ENCODE data around the gene MRPL20.

Gene MRPL20

GRCh38 chr1:1360506-1361169 lies 46.5 kb downstream of the MRPL20 start:
- DNase-seq (ENCODE audit: low read depth) = peak; percentile 87

DNA sequence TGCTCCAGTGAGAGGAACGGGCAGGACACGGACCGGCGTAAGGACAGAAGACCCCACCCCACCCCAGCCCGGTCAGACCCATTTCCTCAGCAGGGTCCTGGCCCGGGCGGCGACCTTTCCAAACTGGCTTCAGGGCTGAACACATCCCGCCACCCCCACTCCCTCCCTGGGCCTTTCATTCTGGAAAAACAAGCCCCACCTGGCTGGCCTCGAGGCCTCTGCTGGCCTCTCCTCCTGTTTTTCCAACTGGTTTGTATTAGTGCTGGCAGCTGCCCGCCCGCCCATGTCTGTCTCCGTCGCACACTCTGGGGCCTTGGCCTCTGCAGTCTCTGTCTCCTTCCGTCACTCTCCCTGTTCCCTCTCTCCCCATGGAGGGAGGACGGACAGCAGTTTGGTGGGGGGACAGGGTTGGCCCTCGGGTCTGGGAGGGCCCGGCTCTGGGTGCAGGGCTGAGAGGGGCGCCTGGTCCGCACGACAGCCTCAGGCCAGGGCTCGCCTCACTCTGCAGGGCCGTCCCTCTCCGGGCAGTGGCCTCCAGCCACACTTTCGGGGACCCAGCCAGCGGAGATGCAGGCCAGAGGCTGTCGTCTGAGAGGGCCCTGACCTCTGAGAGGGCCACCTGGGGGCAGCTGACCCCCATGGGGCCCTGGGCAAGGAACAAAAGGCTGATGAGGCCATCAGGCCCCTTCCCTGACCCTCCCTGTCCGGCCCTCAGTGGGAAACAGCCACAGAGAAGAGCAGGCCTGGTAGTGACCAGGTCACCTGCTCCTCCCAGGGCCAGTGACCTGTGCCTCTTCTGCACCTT lies 47.2 kb downstream of the MRPL20 start:
- DNase-seq (ENCODE audit: low read depth) = no peak

GRCh38 chr1:1359308-1359663 lies 47.8 kb downstream of the MRPL20 start:
- DNase-seq (ENCODE audit: low read depth) = no peak

- DNase-seq (ENCODE audit: low read depth) = no peak
Measured at GRCh38 chr1:1358433-1359271, 48.4 kb downstream of the MRPL20 start, which contains the start of gene MXRA8. MXRA8 (minus strand) TSS chr1:1358555; CDS start chr1:1358504, 51 bp downstream.

- DNase-seq (ENCODE audit: low read depth) = no peak
Measured at GRCh38 chr1:1357871-1358432, 49.1 kb downstream of the MRPL20 start.

- no peak for DNase-seq (ENCODE audit: low read depth)
Measured at GRCh38 chr1:1356796-1357401, 50.2 kb downstream of the MRPL20 start.

- no peak for DNase-seq (ENCODE audit: low read depth)
Measured at GRCh38 chr1:1356166-1356795, 50.8 kb downstream of the MRPL20 start.

- DNase-seq (ENCODE audit: low read depth) = no peak
Measured at GRCh38 chr1:1355416-1355815, 51.7 kb downstream of the MRPL20 start.

- no peak for DNase-seq (ENCODE audit: low read depth)
Measured at GRCh38 chr1:1354271-1355247, 52.5 kb downstream of the MRPL20 start.

DNA sequence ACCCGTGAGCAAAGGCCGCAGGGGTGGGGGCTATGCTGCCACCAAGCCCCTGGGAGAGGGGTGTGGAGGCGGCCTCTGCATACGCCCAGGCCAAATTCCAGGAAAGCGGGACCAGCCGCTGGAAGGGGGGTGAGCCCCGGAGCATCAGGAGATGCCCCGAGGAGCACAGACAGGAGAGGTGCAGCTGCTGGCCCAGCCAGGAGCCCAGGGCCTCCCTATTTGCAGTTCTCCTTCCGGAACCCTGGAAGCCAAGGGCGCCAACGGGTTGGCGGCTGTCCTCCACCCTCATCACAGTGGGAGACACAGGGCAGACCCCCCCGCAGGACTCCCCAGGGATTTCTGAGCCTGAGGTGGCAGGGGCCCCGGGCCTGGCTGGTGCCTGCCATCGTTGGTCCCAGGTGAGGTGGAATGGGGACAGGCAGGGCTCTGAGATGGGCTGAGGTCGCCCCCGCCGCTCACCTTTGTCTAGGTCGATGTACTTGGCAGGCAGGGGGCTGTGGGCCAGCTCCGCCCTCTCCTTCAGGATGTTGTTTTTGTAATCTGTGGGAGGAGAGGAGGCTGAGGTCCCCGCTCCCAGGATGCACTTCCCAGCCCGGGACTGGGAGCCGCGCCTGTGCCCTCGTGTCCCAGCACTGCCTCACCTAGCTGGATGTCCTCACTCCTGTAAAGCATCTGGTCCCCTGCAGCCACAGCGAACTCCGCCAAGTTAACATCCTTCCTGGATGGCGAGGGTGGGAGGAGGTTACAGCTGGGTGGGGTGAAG lies 53.5 kb downstream of the MRPL20 start:
- no peak for DNase-seq (ENCODE audit: low read depth)

DNA sequence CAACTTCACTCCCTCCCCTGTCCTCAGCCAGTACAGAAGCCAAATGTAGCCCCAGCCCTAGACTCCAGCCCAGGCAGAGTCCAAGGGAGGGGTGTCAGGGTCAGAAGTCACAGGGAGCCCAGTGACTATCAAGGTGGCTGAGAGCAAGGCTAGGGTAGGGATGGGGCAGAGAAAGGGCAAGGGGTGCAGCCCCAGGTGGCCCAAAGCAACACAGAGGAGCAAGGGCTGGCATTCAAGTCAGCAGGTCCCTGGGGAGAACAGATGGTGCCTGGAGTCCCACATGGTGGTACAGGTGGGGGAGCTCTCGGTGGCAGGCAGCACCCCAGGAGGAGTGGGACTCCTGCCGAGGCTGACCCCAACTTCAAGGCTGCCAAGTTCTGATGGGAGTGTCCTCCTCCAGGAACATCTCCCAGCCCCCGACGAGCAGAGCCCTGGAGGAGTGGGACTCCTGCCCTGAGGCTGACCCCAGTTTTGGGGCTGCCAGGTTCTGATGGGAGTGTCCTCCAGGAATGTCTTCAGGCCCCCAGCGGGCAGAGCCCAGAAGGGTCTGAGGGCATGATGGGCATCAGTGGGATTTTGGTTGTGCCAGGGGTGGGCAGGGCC lies 54.2 kb downstream of the MRPL20 start:
- DNase-seq (ENCODE audit: low read depth) = no peak

Measured in HS-5 (cell line).